HUES6 (cell line): ENCODE data around the gene LCN10.

ENCODE experiments used
- H3K27ac ChIP-seq: 2 replicates; pipeline ENCODE4 v1.7.0; 2013; ENCODE audit warnings: low read depth, mild to moderate bottlenecking, low read length, inconsistent platforms
- H3K27me3 ChIP-seq: 2 replicates; pipeline ENCODE4 v1.6.1; 2013; ENCODE audit warnings: low read length; ENCODE audit not compliant: control insufficient read depth, insufficient read depth
- H3K36me3 ChIP-seq: 2 replicates; pipeline ENCODE4 v1.6.1; 2013; ENCODE audit warnings: low read length; ENCODE audit not compliant: control insufficient read depth, insufficient read depth
- H3K4me1 ChIP-seq: 2 replicates; pipeline ENCODE4 v1.6.1; 2013; ENCODE audit warnings: low read length; ENCODE audit not compliant: control insufficient read depth, insufficient read depth
- H3K4me3 ChIP-seq: 2 replicates; pipeline ENCODE4 v1.5.1; 2013; ENCODE audit warnings: low read depth, low read length
- H3K9ac ChIP-seq: one replicate; pipeline ENCODE4 v1.6.1; 2013; ENCODE audit warnings: mild to moderate bottlenecking, low read length
- H3K9me3 ChIP-seq: 2 replicates; pipeline ENCODE4 v1.6.1; 2013; ENCODE audit warnings: low read depth, low read length; ENCODE audit not compliant: control insufficient read depth, insufficient read depth

Gene LCN10

DNA sequence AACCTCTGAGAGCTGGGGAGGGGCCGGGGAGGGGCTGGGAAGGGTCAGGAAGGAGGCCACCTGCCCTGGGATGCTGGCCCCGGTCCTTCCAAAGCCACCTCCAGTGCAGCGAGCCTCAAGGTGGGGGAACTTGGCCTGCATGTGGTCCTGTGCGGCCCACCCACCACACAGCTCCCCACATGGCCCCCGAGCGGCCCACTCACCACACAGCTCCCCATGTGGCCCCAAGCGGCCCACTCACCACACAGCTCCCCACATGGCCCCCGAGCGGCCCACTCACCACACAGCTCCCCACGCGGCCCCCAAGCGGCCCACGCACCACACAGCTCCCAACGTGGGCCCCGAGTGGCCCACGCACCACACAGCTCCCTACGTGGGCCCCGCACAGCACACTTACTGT lies 2.0 kb upstream of the LCN10 start:
- peaks cover 3% of the 10 kb centered on the region; the same call in 1 of the 2 replicates for H3K4me1 ChIP-seq
- no peaks in the 10 kb centered on the region for H3K9me3 ChIP-seq
- no peaks in the 10 kb centered on the region for H3K36me3 ChIP-seq
- no peak overlapping the region for H3K9ac ChIP-seq
- no peak overlapping the region for H3K27ac ChIP-seq
- H3K4me3 ChIP-seq, result no peak overlapping the region
- no peaks in the 10 kb centered on the region; the same call in 1 of the 2 replicates for H3K27me3 ChIP-seq

DNA sequence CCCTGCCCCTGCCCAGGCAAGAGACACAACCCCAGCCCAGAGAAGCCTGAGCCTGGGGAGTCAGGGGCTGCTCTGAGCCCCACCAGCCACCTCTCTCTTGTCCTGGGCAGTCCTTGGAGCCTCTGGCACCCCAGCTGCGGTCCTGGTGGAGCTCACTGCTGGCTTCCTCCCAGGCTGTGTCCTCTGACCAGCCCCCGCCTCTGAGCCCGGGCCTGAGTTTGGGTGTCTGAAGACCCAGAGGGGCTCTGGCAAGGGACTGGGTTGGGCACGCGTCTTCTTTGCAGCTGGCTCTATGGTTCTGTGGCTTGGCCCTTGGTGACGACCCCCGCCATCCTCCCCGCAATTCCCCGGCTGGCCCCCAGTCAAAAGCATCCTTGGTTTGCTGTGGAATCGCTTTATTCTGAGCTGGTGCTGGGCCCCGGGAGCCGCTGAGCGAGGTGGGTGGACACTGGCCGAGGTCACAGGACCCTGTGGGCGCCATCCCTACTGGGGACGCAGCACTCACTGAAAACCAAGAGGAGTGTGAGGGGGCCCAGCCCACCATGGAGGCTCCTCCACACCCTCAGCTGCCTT lies 985 bp upstream of the LCN10 start:
- Histone ChIP-seq H3K9me3 (no peaks in the 10 kb centered on the region), H3K4me3 (no peak overlapping the region), H3K36me3 (no peaks in the 10 kb centered on the region), H3K9ac (no peak overlapping the region), H3K27ac (no peak overlapping the region), H3K4me1 (peaks cover 3% of the 10 kb centered on the region; the same call in 1 of the 2 replicates), H3K27me3 (no peaks in the 10 kb centered on the region; the same call in 1 of the 2 replicates)

DNA sequence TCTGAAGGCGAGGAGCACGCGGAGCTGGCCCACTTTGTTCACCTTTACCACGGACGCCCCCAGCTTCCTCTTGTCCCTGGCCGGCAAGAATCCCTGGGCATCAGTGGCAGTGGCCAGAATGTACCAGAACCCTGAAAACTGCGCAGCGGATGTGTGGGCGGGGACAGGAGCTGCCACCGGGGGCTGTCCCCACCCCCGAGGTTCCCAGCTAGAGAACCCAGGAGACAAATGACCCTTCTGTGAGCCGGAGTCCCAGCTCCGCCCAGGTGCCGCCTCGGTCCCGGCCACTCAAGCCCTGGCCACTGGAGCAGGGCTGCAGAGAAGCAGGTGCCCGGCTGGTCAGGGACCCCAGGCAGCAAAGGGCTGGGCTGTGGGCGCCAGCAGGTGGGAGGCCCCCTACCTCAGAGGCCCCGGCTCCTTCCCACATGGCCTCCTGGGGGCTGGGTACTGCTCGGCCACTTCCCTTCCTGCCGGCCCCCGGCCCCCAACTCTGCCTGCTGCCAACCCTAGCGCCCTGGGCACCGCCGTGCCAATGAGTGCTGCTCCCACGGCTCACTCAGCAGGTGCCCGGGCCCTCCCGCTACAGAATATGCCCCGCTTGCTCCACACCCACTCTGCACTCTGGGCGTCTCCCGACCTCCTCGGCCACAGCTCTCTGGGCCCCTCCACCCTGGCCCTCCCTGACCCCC lies 713 bp downstream of the LCN10 start:
- Histone ChIP-seq H3K9me3 (peaks cover 3% of the 10 kb centered on the region; the same call in 1 of the 2 replicates), H3K9ac (no peak overlapping the region), H3K27me3 (no peaks in the 10 kb centered on the region; the same call in 1 of the 2 replicates), H3K4me1 (peaks cover 3% of the 10 kb centered on the region; the same call in 1 of the 2 replicates), H3K4me3 (no peak overlapping the region), H3K36me3 (no peaks in the 10 kb centered on the region), H3K27ac (no peak overlapping the region)

DNA sequence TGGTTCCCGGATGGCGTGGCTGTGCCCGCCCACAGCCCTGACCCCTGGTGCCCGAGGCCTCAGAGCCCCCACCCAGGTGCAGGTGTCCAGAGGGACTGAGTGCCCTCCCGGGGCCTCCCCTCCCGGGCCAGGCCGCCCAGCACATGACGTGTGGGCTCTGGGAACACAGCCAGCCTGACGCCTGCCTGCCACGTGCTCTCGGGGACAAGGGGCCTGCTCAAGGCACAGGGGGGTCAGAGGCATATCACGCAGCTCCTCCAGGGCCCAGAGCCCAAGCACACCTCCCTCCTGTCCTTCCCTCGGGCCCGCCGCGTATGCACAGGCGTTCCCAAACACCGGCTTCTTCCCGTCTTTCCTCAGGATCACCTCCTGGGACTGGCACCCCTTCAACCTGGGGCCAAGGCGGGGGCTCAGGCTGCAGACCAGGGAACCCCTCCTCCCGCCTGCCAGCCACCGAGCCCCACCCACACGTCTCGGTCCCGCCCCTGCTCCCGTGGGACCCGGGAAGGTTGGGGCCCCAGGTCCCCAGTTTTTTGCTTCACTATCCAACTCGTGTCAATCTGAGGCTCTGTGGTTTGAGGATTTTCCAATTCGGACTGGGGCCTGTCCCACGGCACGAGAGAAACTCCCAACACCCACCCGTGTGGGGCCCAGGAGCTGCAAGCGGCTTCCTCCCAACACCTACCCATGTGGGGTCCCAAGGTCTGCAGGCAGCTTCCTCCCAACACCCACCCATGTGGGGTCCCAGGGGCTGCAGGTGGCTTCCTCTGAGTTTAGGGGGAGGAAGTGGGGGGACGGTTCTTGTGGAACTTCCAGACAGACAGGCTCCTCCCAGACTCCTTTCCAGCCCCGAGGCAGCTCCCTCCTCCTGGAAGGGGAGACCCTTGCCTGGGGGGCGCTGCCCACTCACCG lies 1.5 kb downstream of the LCN10 start:
- H3K9me3 ChIP-seq, result peaks cover 3% of the 10 kb centered on the region; the same call in 1 of the 2 replicates
- no peaks in the 10 kb centered on the region for H3K36me3 ChIP-seq
- H3K9ac ChIP-seq, result no peak overlapping the region
- H3K27me3 ChIP-seq, result no peaks in the 10 kb centered on the region; the same call in 1 of the 2 replicates
- no peak overlapping the region for H3K4me3 ChIP-seq
- H3K27ac ChIP-seq, result no peak overlapping the region
- peaks cover 3% of the 10 kb centered on the region; the same call in 1 of the 2 replicates for H3K4me1 ChIP-seq

DNA sequence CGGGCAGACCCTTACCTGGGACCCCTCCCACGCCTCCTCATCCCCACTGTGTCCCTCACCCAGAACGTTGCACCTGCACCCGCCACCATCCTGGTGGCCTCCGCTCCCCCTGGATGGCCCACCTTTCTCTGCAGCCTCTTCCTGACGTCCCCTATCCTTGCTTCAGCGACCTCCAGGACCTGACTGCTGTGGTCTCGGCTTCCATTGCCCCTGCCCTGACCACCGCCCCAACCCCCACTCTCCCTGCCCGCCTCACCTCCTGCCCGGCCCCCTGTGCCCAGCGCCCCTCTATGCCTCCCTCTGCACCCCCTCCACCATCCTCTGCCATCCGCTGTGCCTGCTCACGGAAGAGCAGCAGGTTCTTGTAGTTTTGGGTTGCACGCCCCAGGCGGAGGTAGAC lies 2.2 kb downstream of the LCN10 start:
- H3K9me3 ChIP-seq, result peaks cover 3% of the 10 kb centered on the region; the same call in 1 of the 2 replicates
- no peak overlapping the region for H3K27ac ChIP-seq
- no peaks in the 10 kb centered on the region; the same call in 1 of the 2 replicates for H3K27me3 ChIP-seq
- H3K36me3 ChIP-seq, result no peaks in the 10 kb centered on the region
- H3K9ac ChIP-seq, result no peak overlapping the region
- no peak overlapping the region for H3K4me3 ChIP-seq
- peaks cover 3% of the 10 kb centered on the region; the same call in 1 of the 2 replicates for H3K4me1 ChIP-seq

DNA sequence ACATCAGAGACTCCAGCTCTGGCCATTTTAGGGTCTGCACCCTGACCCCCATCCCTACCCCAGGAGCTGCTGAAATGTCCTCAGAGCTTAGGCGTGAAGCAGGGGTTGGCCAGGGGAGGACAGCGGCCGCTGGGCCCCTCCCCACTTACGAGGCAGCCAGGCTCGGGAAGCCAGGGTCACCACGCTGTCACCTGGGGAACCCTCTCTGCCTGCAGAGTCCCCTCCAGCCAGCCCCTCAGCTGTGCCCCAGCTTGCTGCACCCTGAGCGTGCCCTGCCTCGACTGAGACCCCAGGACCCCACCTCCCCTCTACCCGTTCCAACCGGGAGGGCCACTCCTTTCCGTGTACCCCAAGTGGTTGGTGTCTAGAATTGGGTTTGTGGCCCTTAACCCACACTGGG lies 2.7 kb downstream of the LCN10 start:
- Histone ChIP-seq H3K9ac (no peak overlapping the region), H3K9me3 (peaks cover 3% of the 10 kb centered on the region; the same call in 1 of the 2 replicates), H3K27me3 (no peaks in the 10 kb centered on the region; the same call in 1 of the 2 replicates), H3K4me3 (no peak overlapping the region), H3K27ac (no peak overlapping the region), H3K36me3 (no peaks in the 10 kb centered on the region), H3K4me1 (peaks cover 3% of the 10 kb centered on the region; the same call in 1 of the 2 replicates)

DNA sequence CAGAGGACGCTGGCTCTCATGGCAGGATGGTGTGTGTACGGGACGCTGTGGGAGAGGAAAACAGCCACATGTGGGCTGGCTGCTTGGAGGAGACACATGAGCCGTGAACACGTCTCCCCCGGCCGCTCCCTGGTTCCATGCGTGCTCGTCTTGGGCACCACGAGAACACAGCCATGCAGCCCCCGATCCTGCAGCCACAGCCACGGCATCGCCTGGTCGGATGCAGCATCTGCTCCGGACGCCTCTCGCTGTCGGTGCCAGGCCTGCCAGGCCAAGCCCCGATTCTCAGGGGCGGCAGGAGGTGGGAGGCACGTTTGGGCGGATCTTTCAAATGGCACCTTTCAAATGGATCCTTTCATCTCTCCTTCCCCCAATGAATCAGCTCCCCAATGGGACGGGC lies 3.2 kb downstream of the LCN10 start:
- Histone ChIP-seq H3K4me3 (no peak overlapping the region), H3K36me3 (no peaks in the 10 kb centered on the region), H3K27me3 (no peaks in the 10 kb centered on the region; the same call in 1 of the 2 replicates), H3K4me1 (peaks cover 3% of the 10 kb centered on the region; the same call in 1 of the 2 replicates), H3K27ac (no peak overlapping the region), H3K9me3 (peaks cover 3% of the 10 kb centered on the region; the same call in 1 of the 2 replicates), H3K9ac (no peak overlapping the region)

DNA sequence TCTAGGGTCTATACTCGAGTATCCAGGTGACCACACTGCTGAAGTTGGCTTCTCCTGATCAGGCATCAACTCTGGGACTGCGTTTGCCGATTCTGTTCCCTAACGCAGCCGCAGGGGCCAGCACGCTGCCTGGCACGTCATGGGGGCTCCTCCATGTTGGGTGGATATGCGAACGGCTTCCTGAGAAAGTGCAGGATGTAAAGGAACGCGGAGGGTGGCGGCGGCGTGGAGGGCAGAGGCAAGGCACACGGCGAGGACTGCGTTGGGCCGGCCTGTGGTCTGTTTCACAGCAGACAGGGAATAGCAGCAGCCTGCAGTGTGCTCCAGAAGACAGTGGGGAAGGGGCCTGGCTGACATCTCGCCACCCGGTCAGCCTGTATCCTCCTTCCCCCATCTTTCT lies 3.8 kb downstream of the LCN10 start:
- H3K27ac ChIP-seq, result no peak overlapping the region
- H3K9ac ChIP-seq, result no peak overlapping the region
- no peaks in the 10 kb centered on the region; the same call in 1 of the 2 replicates for H3K27me3 ChIP-seq
- H3K4me1 ChIP-seq, result peaks cover 3% of the 10 kb centered on the region; the same call in 1 of the 2 replicates
- H3K4me3 ChIP-seq, result no peak overlapping the region
- H3K36me3 ChIP-seq, result no peaks in the 10 kb centered on the region
- H3K9me3 ChIP-seq, result peaks cover 3% of the 10 kb centered on the region; the same call in 1 of the 2 replicates

DNA sequence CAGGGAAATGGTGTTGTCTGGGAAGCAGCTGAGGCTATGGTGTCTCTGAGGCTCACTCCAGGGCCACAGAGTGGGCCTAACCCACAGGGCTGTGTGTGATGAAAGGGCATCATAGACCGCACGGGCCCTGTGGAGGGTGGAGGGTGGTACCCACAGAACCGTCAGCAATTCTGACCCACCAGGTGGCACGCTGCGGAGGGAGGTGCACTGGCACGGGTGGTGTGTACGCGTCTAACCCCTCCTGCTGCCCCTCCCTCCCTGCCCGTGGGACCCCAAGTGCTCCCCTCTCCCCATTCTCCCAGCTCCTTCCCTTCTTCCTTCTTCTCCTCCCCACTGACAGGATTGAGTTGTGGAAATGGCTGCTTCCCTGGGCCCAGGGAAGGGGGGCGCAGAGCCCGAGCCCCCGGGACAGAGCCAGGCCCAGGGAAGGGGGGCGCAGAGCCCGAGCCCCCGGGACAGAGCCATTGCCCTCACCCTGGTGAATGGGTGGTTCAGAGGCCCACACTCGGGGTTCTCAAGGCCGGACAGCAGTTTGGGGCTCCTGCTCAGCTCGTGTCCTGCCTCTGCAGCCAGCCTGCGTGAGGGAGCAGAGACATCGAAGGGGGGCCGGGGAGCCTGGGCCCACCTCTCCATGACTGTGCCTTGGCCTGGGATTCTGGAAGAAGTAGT lies 6.8 kb downstream of the LCN10 start:
- H3K4me3 ChIP-seq, result no peak overlapping the region
- no peaks in the 10 kb centered on the region; the same call in 1 of the 2 replicates for H3K27me3 ChIP-seq
- no peak overlapping the region for H3K27ac ChIP-seq
- peaks cover 4% of the 10 kb centered on the region; the same call in 1 of the 2 replicates for H3K4me1 ChIP-seq
- peaks cover 3% of the 10 kb centered on the region; the same call in 1 of the 2 replicates for H3K9me3 ChIP-seq
- H3K9ac ChIP-seq, result no peak overlapping the region
- H3K36me3 ChIP-seq, result no peaks in the 10 kb centered on the region

DNA sequence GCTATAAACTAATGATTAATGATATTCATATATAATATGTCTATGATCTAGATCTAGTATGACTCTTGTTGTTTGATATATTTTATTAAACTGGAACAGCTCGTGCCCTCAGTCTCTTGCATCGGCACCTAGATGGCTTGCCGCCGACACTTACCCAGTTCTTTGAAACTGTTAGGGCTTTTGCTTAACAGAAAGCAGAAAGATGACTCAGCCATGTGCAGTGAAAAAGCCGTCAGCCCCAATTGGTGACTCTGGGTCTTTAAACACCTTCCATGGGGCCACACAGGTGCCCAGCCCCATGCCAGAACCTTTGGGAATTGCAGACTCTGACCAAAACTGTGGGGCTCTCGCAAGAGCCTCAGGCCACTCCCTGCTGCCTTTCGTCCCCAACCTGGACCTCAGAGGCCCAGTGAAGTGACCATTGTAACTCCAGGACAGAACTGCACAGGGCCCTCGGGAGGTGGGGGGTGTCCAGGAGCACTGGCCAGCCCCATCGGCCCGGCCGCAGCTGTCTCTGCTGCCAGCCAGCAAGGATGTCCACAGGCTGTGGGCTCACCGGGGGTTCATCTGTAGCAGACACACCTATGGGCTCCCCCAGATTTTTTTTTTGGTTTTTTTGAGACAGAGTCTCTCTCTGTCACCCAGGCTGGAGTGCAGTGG lies 7.8 kb downstream of the LCN10 start:
- Histone ChIP-seq H3K9ac (no peak overlapping the region), H3K27me3 (no peaks in the 10 kb centered on the region), H3K36me3 (no peaks in the 10 kb centered on the region), H3K9me3 (peaks cover 3% of the 10 kb centered on the region; the same call in 1 of the 2 replicates), H3K27ac (no peak overlapping the region), H3K4me1 (peaks cover 4% of the 10 kb centered on the region; the same call in 1 of the 2 replicates), H3K4me3 (no peak overlapping the region)
